ENCODE results near the gene GLT8D2.

DNA sequence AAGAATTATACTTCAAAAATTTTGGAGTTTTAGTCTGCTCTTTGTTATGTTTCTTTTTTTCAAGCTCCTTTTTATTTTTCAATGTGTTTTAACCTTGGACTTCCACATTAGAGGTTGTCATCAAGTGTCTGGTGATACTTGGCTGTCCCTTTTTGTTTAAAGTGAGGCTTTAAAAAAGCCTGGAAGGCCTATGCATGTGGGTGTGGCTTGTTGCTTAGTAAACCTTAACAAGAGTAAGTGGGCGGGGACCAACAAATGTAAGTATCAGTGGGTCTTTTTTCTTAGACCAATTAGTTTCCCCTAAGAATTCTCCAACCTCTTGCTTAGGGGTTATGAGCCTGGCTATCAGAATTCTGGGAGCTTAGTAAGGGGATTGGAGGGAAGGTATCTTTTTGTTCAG is 40.7 kb upstream of the GLT8D2 start:
- TF ChIP-seq, protein P1, sequence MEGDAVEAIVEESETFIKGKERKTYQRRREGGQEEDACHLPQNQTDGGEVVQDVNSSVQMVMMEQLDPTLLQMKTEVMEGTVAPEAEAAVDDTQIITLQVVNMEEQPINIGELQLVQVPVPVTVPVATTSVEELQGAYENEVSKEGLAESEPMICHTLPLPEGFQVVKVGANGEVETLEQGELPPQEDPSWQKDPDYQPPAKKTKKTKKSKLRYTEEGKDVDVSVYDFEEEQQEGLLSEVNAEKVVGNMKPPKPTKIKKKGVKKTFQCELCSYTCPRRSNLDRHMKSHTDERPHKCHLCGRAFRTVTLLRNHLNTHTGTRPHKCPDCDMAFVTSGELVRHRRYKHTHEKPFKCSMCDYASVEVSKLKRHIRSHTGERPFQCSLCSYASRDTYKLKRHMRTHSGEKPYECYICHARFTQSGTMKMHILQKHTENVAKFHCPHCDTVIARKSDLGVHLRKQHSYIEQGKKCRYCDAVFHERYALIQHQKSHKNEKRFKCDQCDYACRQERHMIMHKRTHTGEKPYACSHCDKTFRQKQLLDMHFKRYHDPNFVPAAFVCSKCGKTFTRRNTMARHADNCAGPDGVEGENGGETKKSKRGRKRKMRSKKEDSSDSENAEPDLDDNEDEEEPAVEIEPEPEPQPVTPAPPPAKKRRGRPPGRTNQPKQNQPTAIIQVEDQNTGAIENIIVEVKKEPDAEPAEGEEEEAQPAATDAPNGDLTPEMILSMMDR (IDR thresholded peaks at IDR 0.05; ENCODE audit: extremely low read depth in 1 of 2, insufficient read depth in 1 of 2, low read depth in 1 of 2, low read length in 2 of 2): no peak
- TF ChIP-seq EZH2 (IDR thresholded peaks at IDR 0.05; ENCODE audit: borderline replicate concordance, low read depth, low read length, severe bottlenecking) (no peak), POLR2A (IDR thresholded peaks at IDR 0.05; ENCODE audit: low read depth, low read length) (no peak), POLR2AphosphoS5 (IDR thresholded peaks at IDR 0.05; ENCODE audit: insufficient read depth, low read depth, low read length) (no peak)
- TF ChIP-seq, protein P2, sequence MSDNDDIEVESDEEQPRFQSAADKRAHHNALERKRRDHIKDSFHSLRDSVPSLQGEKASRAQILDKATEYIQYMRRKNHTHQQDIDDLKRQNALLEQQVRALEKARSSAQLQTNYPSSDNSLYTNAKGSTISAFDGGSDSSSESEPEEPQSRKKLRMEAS (IDR thresholded peaks at IDR 0.05; ENCODE audit: insufficient read depth, insufficient read length): no peak

Measured in endothelial cell of umbilical vein (primary cell).